Measurements from ENCODE around the gene NAA20. TPM values are rescaled to one million over a fixed set of nuclear protein-coding genes. Genes with fewer than 3 reads are reported as not detected.

Gene NAA20
- total and polyA plus RNA-seq, 9 of the 15 experiments (the other 6 are each of a cell fraction or from before 2014, with no cell fraction given), result 51.4 to 361 (median 84.6) TPM

GRCh38 chr20:20052074-20052970 is 35.2 kb downstream of the NAA20 start, which contains the start of the genes CFAP61 and CRNKL1 (continued):
- TF ChIP-seq EGR1 (conservative IDR thresholded peaks at IDR 0.05) (peak; percentile 56), ZBTB11 (CRISPR knock-in tag; IDR thresholded peaks at IDR 0.05) (peak in 1 of 3 experiments; percentile 62; a peak in 1 of 6 replicates), HDAC2 (IDR thresholded peaks at IDR 0.05) (peak; percentile 97), CBX1 (IDR thresholded peaks at IDR 0.05; ENCODE audit: low read depth) (0 out of 2 replicates have a peak, but pooled peaks have one; percentile 4), RBBP5 (IDR thresholded peaks at IDR 0.05; ENCODE audit: borderline replicate concordance, insufficient read depth, low read length, poor library complexity, severe bottlenecking) (peak; percentile 74), TARDBP (IDR thresholded peaks at IDR 0.05) (no peak), FOXJ2 (tag; IDR thresholded peaks at IDR 0.05) (peak; percentile 21; the same call in 1 of the 2 replicates), ZNF143 (CRISPR knock-in tag; IDR thresholded peaks at IDR 0.05) (peak; percentile 83), EP400 (IDR thresholded peaks at IDR 0.05) (peak; percentile 37; the same call in 1 of the 2 replicates), RFX1 (IDR thresholded peaks at IDR 0.05) (peak; percentile 99), MED1 (CRISPR knock-in tag; IDR thresholded peaks at IDR 0.05; ENCODE audit: borderline replicate concordance) (no peak), PCBP1 (IDR thresholded peaks at IDR 0.05; ENCODE audit: low read depth, low read length, poor library complexity, severe bottlenecking) (peak; percentile 23), GATA2 (CRISPR knock-in tag; IDR thresholded peaks at IDR 0.05) (no peak), ESRRA (IDR thresholded peaks at IDR 0.05; ENCODE audit: borderline replicate concordance, low read depth) (0 out of 2 replicates have a peak, but pooled peaks have one; percentile 27), PREB (CRISPR knock-in tag; IDR thresholded peaks at IDR 0.05) (no peak), SP1 (CRISPR knock-in tag; IDR thresholded peaks at IDR 0.05) (peak; percentile 25; the same call in 1 of the 2 replicates), ASH1L (IDR thresholded peaks at IDR 0.05; ENCODE audit: borderline replicate concordance, low read depth, partially characterized antibody) (no peak), CREM (IDR thresholded peaks at IDR 0.05; ENCODE audit: low read depth) (peak; percentile 69), NCOA2 (IDR thresholded peaks at IDR 0.05; ENCODE audit: partially characterized antibody in 2 of 2) (no peak), FOXK2 (conservative IDR thresholded peaks at IDR 0.05 in 1 of 2, IDR thresholded peaks at IDR 0.05 in 1 of 2; ENCODE audit: low read depth in 2 of 2) (peak; percentile 75 to 81; a peak in 1 of 4 replicates), GMEB1 (CRISPR knock-in tag; IDR thresholded peaks at IDR 0.05) (peak; percentile 78)

All from K562 (cell line).